ENCODE measurements around the gene XPC. TPM values are rescaled to one million over a fixed set of nuclear protein-coding genes. Genes with fewer than 3 reads are reported as not detected.

Gene XPC
- polyA plus RNA-seq, 1 of the 3 experiments (the other 2 are of a cell fraction), result 50.0 TPM

GRCh38 chr3:14142567-14143270 is 35.7 kb downstream of the XPC start:
- CTCF ChIA-PET, result interaction anchor here (1.2 to 1.5 kb wide), 2 partner anchors 22 to 262 kb away, joined by 3 read pairs; partner anchors contain the start of gene WNT7A
- Histone ChIP-seq H3K27ac (ENCODE audit: low read depth in 2 of 2, low read length in 1 of 2) (peak overlapping the region; percentile 78 to 100), H3K27me3 (ENCODE audit: insufficient read depth) (no peaks in the 10 kb centered on the region), H3K4me2 (peak overlapping the region; percentile 23; the same call in 1 of the 2 replicates), H3K9me3 (no peaks in the 10 kb centered on the region), H2AFZ (ENCODE audit: low read depth) (no peak overlapping the region), H3K4me3 (ENCODE audit: low read depth in 2 of 2, low read length in 1 of 2) (no peak overlapping the region), H3K9me2 (no peaks in the 10 kb centered on the region), H3K36me3 (replicated peaks in 1 of 2; ENCODE audit: control insufficient read depth in 1 of 2, insufficient read depth in 2 of 2, low read length in 1 of 2) (peaks cover 21 to 71% of the 10 kb centered on the region in 2 experiments), H3K9ac (peak overlapping the region; percentile 85; the same call in 1 of the 2 replicates), H3K4me1 (ENCODE audit: control insufficient read depth in 1 of 2, insufficient read depth in 2 of 2, low read depth in 1 of 2, low read length in 1 of 2) (peaks cover 15 to 27% of the 10 kb centered on the region in 2 experiments), H4K20me1 (ENCODE audit: insufficient read depth) (no peaks in the 10 kb centered on the region), H3K79me2 (ENCODE audit: insufficient read depth) (no peaks in the 10 kb centered on the region; the same call in 1 of the 2 replicates), H3F3A (replicated peaks; ENCODE audit: insufficient read depth) (peaks cover 40% of the 10 kb centered on the region)
- no peak for DNase-seq
- 84% methylated on average over 8 of the region's 8 CpGs for WGBS (ENCODE audit: low lambda C conversion rate)
- no peak for TF ChIP-seq ELF1 (IDR thresholded peaks at IDR 0.05)
- TF ChIP-seq USF1 (IDR thresholded peaks at IDR 0.05; ENCODE audit: borderline replicate concordance, low read depth), result no peak
- no peak for TF ChIP-seq GABPA (IDR thresholded peaks at IDR 0.05; ENCODE audit: low read depth)
- TF ChIP-seq FOXM1 (IDR thresholded peaks at IDR 0.05; ENCODE audit: low read depth), result no peak
- no peak for TF ChIP-seq FOSL2 (IDR thresholded peaks at IDR 0.05; ENCODE audit: borderline replicate concordance, low read depth)
- no peak for TF ChIP-seq ZBTB33 (IDR thresholded peaks at IDR 0.05; ENCODE audit: borderline replicate concordance, low read depth)
- TF ChIP-seq FOXJ3 (CRISPR knock-in tag; IDR thresholded peaks at IDR 0.05), result no peak
- no peak for TF ChIP-seq CHD2 (IDR thresholded peaks at IDR 0.05; ENCODE audit: low read length, partially characterized antibody)
- POLR2A ChIA-PET, result no interaction called here

GRCh38 chr3:14141602-14142341 is 36.6 kb downstream of the XPC start:
- DNase-seq, result no peak
- Histone ChIP-seq H3K27me3 (ENCODE audit: insufficient read depth) (no peaks in the 10 kb centered on the region), H3K9me3 (no peaks in the 10 kb centered on the region), H3K4me3 (ENCODE audit: low read depth in 2 of 2, low read length in 1 of 2) (no peak overlapping the region), H3K36me3 (replicated peaks in 1 of 2; ENCODE audit: control insufficient read depth in 1 of 2, insufficient read depth in 2 of 2, low read length in 1 of 2) (peaks cover 13 to 70% of the 10 kb centered on the region in 2 experiments), H4K20me1 (ENCODE audit: insufficient read depth) (no peaks in the 10 kb centered on the region), H3K79me2 (ENCODE audit: insufficient read depth) (no peaks in the 10 kb centered on the region; the same call in 1 of the 2 replicates), H3F3A (replicated peaks; ENCODE audit: insufficient read depth) (peaks cover 43% of the 10 kb centered on the region), H3K9me2 (no peaks in the 10 kb centered on the region), H3K9ac (0 out of 2 replicates have a peak overlapping the region, but pooled peaks have one; percentile 85), H3K4me2 (no peak overlapping the region), H3K4me1 (ENCODE audit: control insufficient read depth in 1 of 2, insufficient read depth in 2 of 2, low read depth in 1 of 2, low read length in 1 of 2) (peaks cover 15 to 27% of the 10 kb centered on the region in 2 experiments), H3K27ac (ENCODE audit: low read depth in 2 of 2, low read length in 1 of 2) (peak overlapping the region; percentile 78 to 100), H2AFZ (ENCODE audit: low read depth) (no peak overlapping the region)
- ChIA-PET CTCF (interaction anchor here (0.8 to 1.5 kb wide), 2 partner anchors 10 to 23 kb away, joined by 3 read pairs; no protein-coding TSS in a partner anchor), POLR2A (interaction anchor here (0.6 to 1.1 kb wide), 3 partner anchors 17 to 245 kb away, joined by 3 to 4 read pairs (median 3); partner anchors contain the start of gene CHCHD4)
- 95% methylated on average over 19 of the region's 19 CpGs for WGBS (ENCODE audit: low lambda C conversion rate)
- TF ChIP-seq GABPA (IDR thresholded peaks at IDR 0.05; ENCODE audit: low read depth) (no peak), RFX5 (IDR thresholded peaks at IDR 0.05; ENCODE audit: low read length) (no peak), MAX (IDR thresholded peaks at IDR 0.05; ENCODE audit: low read depth) (no peak)

Data from SK-N-SH (cell line).